Stimulated activated CD4-positive, alpha-beta T cell treated with anti-CD3 and anti-CD28 coated beads, Interleukin-2, amount 100 ng/mL, for 4 hours (primary cell): ENCODE measurements around the gene TMEFF1.

Experiments used
- DNase-seq: peaks from one replicate; pipeline ENCODE4 v3.0.0-alpha.2; 2020; ENCODE audit warnings: low read depth

The TMEFF1 gene

DNA sequence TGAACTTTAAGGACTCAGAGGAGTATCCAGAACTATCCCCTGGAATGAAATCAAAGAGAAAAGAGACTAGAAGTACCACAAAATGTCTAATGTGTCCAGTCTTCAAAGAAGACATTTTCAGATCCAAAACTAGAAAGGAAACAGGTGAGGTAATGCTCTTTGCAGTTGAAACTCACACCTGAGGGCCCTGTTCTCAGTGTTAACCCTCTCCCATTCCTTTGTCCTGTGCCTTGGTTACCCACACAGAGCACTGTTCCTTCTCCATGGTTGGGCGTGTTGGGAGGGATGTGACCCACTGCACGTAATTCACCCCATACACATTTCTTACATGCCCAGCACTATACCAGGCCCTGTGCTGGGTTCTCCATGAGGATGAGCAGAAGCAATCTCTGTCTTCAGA lies 24.7 kb upstream of the TMEFF1 start:
- DNase-seq: no peak

DNA sequence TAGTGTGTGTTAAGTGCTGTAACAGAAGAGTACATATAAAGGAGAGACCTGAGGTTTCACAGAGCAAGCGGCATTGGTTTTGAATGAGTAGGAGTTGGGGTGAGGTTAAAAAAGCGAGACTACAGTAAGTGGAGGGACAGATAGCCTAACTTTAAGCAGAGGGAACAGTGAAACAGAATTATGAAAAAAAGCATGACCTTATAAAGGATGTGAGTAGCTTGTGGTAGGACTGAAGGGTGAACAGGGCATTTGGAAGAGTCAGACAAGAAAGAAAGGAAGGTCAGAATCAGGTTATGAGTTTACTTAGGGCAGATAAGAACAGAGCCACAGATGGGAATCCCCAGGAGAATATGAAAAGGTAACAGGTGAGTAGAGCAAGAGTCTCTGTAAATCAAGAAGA lies 23.5 kb upstream of the TMEFF1 start:
- no peak for DNase-seq

DNA sequence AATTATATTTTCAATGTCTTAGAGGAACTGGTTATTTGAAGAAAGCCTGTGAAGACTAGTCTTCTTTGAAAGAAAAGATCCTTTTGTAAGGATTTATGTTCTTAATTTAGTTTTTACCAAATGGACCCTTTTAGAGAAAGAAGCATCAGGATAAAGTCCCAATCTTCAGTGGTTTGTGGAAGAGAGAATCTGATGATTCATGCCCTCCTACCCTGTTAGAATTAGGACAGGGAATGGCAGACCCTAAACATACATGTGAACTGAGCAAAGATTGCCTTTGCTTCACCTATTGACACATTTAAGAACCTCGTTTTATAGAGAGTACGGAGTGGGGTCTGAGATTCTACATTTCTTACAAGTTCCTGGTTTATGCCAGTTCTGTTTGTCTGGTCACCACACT lies 20.1 kb upstream of the TMEFF1 start:
- DNase-seq: no peak

DNA sequence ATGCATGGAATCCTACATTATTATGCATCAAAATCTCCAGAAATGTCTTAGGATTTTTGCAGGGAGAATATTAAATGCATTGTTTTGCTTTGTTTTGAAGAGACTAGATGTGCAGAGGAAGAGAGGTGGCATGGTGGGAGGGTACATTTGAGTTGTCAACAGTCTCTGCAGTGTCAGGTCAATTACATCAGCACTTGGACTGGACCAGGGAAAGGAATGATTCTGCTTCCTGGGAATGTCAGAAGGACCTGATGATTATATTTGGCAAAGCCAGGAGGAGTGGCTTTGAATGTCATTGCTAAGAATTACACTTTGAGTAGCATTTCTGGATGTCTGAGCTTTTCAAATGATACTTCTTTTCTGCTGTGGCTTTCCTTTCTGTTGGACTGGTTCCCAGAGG lies 17.5 kb upstream of the TMEFF1 start:
- no peak for DNase-seq

DNA sequence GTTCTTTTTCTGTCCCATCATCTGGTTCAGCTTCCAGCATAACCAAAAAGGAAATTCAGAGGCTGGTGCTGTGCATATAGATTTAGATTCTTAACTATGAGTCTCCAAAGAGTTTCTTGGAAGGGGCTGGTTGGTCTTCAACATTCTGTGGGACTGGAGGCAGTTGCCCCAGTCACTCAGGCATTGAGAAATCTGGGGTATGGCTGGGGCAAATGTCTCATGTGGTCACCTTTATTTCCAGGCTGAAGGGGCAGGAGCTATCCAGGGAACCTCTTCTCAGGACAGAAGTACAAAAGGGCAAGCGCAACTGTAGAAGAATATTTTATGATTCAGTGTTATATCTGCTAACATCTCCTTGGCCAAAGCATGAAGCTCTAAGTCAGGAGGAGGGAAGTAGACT lies 15.4 kb upstream of the TMEFF1 start:
- DNase-seq: no peak

DNA sequence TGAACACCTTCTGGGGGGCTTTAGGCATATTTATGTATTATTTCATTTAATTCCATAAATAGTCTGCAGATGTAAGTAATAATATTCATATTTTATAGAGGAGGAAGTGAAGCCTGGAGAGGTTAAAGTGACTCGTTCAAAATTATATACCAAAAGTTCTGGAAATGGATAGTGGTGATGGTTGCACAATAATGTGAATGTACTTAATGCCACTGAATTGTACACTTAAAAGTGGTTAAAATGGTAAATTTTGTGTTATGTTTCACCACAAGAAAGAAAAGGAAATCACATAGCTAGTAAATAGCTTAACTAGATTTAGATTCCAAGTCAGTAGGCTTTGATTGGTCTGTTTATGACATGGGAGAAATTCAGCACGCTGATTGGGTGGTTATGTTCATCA lies 13.0 kb upstream of the TMEFF1 start:
- DNase-seq: no peak

DNA sequence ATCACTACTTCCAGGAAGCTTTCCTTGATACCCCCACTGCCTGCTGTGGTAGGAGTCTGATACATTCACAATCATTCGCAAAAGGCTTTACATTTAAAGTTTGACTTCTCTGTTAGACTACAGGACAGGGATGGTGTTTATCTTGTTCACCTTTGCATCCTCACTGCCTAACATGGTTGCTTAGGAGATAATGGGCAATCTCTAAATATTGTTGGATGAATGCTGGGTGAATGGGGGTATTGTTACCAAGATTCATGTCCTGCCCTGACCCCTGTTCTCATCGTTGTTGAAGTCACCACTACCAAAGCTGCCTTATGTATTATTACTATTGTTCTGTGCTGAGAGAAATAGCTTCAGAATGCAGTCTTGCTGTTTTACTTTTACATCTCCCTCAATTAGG lies 7.7 kb upstream of the TMEFF1 start:
- DNase-seq: no peak

DNA sequence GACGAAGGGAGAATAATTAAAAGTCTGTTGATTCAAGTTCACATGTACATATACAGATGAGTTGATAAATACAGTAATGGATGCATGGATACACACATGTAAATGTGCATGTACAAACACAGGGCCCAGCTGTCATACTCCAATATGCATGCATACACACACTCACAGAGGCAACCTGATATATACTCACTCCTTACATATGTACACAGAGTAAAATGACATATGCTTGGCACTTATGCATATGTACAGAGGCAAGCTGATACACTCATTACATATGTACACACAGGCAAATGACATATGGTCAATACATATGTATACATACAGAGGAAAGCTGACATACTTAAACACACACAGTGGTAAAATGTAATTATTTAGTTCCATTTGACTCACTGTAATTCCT lies 7.2 kb upstream of the TMEFF1 start:
- DNase-seq: no peak

DNA sequence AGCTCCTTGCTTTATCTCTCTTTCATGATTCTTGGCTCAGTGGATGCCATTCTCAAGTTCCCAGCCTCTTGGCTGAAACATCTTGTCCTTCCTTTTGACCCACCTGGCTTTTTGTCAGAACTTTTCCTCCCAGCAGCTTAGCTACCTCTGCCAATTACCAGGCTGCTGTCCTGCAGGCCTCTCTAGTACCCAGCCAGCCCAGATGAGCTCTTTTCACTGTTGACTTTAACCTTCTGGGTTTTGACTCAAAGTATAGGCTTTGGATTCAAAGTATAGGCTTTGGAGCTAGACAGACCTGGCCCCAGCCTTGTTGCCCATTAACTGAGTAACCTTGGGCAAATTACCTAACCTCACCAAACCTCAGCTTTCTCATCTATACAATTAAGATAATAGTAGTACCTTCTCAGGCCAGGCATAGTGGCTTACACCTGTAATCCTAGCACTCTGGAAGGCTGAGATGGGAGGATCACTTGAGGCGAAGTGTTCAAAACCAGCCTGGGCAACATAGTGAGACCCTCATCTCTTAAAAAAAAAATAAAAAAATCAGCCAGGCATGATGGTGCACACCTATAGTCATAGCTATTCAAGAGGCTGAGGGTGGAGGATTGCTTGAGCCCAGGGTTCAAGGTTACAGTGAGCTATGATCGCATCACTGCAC lies 6.6 kb upstream of the TMEFF1 start:
- no peak for DNase-seq

DNA sequence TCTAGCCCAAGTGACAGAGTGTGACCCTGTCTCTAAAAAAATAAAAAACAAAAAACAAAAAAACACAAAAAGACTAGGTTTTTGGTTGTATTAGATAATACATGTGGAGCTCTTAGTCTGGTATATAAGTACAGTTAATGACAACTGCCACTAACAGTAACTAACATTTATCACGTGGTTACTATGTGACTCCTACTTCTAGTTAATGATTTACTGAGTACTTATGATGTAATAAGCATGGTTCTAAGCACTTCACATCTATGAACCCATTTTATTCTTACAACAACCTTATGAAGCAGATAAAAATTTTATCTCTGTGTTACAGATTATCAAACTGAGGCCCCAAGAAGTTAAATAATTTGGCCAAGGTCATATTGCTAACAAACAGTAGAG lies 6.1 kb upstream of the TMEFF1 start:
- DNase-seq: no peak

DNA sequence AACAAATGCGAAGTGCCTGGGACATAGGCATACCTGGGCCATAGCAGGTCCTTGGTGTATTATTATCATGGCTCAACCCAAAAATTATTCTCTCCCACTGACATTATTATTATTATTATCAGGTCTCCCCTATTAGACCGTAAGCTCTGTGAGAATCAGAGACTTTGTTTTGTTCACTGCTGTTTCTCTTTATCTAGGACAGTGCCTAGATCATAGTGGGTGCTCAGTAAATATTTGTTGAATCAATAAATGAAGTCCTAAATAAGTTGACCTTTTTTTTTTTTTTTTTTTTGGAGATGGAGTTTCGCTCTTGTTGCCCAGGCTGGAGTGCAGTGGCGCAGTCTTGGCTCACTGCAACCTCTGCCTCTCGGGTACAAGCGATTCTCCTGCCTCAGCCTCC lies 4.9 kb upstream of the TMEFF1 start:
- DNase-seq: no peak

DNA sequence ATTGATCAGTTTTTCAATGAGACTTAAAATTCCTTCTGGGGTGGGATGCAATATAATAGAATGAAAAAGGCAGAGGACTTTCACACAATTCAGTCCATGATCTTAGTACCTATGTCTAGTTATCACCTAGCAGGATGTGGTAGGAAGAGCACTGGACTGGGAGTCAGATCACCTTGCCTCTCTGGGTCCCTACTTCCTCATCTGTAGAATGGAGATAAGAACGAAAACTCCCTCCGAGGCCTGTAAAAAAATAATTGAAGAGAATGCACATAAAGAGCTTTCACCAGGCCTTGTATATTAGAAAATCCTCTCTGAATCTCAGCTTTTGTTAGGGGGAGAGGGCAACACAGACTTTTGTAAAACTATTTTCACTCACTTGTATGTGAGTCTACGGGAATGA lies 681 bp upstream of the TMEFF1 start:
- DNase-seq: no peak

DNA sequence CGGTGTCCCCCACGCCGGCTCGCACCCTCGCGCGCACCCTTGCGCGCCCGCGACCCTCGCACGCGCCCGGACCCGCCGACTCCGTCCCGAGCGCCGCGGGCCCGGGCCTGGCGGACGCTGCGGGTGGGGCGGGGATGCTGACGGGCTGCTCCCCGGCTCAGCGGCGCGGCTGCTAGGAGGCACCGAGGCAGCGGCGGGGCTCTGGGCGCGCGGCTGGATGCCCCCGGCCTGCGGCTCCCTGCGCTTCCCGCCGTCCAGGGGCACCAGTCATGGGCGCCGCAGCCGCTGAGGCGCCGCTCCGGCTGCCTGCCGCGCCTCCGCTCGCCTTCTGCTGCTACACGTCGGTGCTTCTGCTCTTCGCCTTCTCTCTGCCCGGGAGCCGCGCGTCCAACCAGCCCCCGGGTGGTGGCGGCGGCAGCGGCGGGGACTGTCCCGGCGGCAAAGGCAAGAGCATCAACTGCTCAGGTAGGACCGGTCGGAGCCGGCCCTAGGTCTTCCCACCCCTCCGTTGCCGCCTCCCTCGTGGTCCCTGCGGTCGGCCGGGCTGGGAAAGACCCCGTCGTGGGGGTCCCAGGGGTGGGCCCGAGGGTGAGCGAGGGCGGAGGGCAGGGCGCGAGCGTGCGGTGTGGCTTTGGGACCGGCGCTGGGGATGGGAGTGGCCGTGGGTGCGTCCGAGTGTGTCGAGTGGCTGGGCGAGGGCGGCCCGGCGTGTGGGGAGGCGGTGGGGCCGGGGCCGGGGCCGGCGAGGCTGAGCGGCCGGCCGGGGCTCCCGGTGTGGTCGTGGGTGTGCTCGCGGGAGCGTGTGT lies 530 bp downstream of the TMEFF1 start:
- DNase-seq: no peak

DNA sequence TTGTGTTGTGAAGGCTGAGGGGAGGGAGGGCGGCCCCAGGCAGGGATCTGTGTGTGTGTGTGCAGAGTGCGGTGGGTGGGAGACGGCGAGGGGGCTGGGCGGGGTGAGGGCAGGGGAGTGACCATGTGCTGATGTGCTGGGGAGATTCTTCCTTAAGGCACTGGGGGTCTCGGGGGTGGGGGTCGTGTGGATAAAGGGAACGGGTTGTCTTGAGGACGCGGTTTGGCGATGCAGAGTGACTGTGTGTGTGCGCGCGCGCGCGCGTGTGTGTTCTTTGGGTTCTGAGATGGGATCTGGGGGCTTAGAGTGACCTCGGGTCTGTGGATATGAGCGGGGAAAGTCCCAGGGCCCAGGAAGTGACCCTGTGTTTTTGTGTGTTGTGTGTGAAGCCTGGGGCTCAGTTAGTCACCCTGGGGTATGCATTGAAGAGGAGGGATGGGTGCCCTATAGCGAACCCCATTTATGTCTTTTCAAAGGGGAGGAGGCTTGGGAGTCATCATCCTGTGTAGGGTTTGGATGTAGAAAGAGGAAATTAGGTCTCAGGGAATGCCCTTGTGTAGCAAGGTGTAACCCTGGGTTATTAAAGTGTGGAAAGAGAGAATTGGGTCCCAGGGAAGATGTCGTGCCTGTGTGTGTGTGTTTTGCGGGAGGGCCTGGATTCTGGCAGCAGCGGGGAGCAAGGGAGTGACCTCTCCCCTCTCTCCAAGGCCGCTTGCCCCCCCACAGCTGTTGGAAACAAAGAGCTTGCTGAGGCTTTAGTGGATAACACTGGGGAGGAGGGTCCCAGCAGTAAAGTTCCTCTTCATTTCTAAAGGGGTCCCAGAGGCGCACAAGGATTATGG lies 1.4 kb downstream of the TMEFF1 start:
- no peak for DNase-seq

DNA sequence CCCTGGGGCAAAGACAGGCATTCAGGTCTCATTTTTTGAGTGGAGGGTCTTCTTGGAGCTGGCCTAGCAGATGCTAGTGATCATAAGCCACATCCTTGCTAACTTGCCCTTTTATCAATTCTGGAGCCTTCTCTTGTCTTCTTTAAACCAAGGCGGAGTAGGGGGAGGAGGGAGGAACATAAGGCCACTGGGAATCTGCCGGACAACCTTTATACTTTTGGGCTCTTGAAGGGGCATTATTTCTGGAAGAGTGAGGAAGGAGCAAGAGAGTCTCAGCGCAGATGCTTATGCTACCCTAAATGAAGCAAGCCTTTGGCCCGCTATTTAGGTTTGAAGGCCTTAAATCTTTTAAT lies 2.0 kb downstream of the TMEFF1 start:
- no peak for DNase-seq

DNA sequence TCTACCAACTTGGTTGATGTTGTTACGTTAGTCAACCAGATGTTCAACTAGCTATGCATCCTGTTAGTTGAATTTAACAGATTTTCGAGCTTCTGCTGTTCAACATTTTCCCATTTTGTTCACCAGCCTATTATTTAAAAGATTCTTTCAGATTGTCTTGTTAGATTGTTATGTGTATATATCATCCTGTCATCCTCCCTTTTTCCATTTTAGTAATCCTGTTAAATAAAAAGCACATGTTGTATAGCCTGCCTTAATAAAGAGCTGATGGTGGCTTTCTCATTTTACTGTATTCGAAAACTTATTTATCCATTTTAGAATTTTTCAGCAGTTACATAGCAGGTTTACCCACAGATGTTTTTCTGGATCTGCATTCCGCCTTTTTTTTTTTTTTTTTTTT lies 4.3 kb downstream of the TMEFF1 start:
- no peak for DNase-seq

DNA sequence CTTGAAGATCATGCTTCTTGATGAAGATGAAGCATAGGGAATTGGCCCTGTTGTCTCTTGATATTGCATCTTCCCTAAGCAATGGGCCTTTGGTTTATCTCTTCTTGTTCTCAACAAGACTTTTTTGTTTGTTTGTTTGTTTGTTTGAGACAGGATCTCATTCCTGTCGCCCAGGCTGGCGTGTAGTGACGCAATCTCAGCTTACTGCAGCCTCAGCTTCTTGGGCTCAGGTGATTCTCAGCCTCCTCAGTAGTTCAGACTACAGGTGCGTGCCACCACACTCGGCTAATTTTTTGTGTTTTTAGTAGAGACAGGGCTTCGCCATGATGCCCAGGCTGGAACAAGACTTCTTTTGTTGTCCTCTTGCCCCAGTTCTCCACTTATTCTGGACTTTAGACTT lies 5.2 kb downstream of the TMEFF1 start:
- DNase-seq: no peak

DNA sequence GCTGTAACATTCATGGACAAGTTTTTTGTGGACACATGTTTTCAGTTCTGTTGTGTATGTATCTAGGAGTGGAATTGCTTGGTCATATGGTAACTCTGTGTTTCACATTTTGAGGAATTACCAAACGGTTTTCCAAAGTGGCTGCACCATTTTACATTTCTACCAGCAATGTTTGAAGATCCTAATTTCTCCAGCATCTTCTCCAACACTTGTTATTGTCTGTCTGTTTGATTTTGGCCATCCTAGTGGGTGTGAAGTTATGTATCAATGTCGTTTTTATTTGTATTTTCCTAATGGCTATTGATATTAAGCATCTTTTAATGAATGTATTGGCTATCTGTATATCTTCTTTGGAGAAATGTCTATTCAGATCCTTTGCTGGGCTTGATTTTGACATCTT lies 6.9 kb downstream of the TMEFF1 start:
- DNase-seq: no peak

DNA sequence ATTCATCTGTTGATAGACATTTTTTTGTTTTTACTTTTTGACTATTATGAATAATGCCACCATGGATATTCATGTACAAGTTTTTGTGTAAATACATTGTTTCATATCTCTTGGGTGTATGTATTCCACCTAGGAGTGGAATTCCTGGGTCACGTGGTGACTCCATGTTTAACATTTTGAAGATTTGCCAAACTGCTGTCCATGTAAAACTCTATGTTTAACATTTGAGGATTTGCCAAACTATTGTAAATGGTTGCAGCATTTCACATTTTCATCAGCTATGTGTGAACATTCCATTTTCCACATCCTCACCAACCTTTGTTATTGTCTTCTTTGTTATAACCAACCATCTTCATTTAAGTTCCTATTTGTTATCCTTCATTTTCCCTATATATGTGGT lies 12.2 kb downstream of the TMEFF1 start:
- no peak for DNase-seq

DNA sequence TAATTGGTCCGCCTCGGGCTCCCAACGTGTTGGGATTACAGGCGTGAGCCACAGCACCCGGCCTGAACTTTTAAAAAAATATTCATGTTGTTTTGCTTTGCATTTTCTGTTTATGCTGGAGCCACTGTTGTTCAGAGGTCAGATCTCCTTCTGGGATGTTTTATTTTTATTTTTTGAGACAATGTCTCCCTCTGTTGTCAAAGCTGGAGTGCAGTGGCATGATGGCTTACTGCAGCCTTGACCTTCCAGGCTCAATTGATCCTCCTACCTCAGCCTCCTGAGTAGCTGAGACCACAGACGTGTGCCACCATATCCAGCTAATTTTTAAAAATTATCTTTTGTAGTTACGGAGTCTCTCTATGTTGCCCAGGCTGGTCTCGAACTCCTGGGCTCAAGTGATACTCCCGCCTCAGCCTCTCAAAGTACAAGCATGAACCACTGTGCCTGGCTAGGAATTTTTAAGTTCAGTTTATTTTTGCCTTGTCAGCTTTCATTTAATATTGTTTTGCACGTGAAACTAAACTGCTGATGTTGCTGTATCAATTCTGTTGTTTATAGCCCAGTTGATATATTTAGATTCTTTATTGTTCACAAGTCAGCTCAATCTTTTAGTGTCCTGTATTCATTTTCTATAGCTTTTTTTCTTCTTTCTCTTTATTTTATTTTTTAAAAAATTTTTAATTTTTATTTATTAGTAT lies 13.7 kb downstream of the TMEFF1 start:
- DNase-seq: no peak

DNA sequence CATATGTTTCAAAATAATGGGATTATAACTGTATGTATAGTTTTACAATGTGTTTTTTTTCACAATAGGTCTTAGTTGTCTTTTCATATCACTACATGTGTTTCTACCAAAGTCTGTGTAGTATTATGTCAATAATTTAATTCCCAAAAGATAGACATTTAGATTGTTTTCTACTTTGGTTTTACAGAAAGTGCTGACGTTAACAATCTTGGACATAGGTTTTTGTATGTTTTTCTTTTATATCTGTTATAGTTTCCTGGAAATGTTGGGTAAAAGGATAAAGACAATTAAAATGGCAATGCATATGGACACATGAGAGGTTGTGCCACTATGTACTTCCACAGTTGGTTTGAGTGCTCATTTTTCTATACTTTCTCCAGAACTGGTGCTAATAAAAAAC lies 15.2 kb downstream of the TMEFF1 start:
- no peak for DNase-seq

DNA sequence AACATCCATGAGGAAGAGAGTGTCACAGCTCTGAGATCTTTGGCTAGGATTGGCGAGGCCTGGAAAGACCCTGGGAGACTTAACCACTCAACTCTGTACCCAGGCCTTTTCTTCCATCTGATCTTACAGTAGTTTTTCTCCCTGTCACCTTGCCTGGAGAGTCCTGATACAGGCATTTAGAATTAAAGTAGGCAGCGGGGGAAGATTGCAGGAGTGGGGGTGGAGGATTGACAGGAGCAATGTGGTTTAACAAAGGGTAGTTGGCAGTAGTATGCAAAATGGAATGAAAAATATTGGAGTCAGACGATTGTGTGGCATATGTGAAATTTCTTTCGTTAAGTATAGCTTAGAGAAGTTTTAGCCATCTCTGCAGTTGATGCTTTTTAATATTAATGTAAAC lies 16.9 kb downstream of the TMEFF1 start:
- no peak for DNase-seq

DNA sequence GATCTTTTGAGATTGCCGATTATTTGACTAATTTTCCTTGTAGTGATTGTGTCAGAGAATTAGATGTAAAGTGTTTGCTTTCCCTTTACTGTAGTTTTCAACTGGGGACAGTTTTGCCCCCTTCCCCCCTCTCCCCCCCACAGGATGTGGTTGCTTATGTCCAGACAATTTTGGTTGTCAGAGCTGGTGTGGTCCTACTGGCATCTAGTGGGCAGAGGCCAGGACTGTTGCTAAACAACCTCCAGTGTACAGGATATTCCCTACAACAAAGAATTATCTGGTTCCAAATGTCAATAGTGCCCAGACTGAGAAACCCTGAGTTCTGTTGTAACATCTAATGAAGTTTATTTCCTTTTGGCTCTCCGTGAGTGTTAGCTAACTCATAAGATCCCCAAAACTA lies 20.0 kb downstream of the TMEFF1 start:
- DNase-seq: no peak
